GM06990 (cell line): Measurements from ENCODE around the gene AMACR.

Source experiments
- DNase-seq: peaks from one replicate; pipeline ENCODE4 v3.0.0-alpha.2; 2011; ENCODE audit not compliant: insufficient read length; ENCODE audit errors: extremely low read depth
- H3K27me3 ChIP-seq: replicated peaks from 2 replicates; pipeline ENCODE4 v1.6.0; 2011; ENCODE audit warnings: low read length; ENCODE audit not compliant: control insufficient read depth, insufficient read depth
- H3K36me3 ChIP-seq: 2 replicates; pipeline ENCODE4 v1.5.1; 2011; ENCODE audit warnings: low read length; ENCODE audit not compliant: control insufficient read depth, insufficient read depth
- H3K4me3 ChIP-seq: replicated peaks from 2 replicates; pipeline ENCODE4 v1.5.1; 2011; ENCODE audit warnings: low read depth, mild to moderate bottlenecking, control low read depth, low read length
- CTCF ChIP-seq: IDR thresholded peaks from 2 replicates; pipeline ENCODE4 v1.5.1; 2011; ENCODE audit warnings: low read length, control low read depth, mild to moderate bottlenecking, inconsistent platforms; ENCODE audit not compliant: insufficient read depth, poor library complexity, severe bottlenecking

The AMACR gene

GRCh38 chr5:34040472-34040871, 32.6 kb upstream of the AMACR start:
- no peaks in the 10 kb centered on the region for H3K27me3 ChIP-seq
- no peak for DNase-seq
- no peak overlapping the region for H3K4me3 ChIP-seq
- TF ChIP-seq CTCF, result no peak
- no peaks in the 10 kb centered on the region for H3K36me3 ChIP-seq

GRCh38 chr5:34039398-34040157, 31.7 kb upstream of the AMACR start:
- no peak overlapping the region for H3K4me3 ChIP-seq
- no peaks in the 10 kb centered on the region for H3K27me3 ChIP-seq
- TF ChIP-seq CTCF, result no peak
- H3K36me3 ChIP-seq, result no peaks in the 10 kb centered on the region
- DNase-seq, result no peak

GRCh38 chr5:34038838-34039237, 31.0 kb upstream of the AMACR start:
- no peaks in the 10 kb centered on the region for H3K36me3 ChIP-seq
- no peak overlapping the region for H3K4me3 ChIP-seq
- no peaks in the 10 kb centered on the region for H3K27me3 ChIP-seq
- no peak for TF ChIP-seq CTCF
- DNase-seq, result no peak

GRCh38 chr5:34038390-34038789, 30.5 kb upstream of the AMACR start:
- Histone ChIP-seq H3K36me3 (no peaks in the 10 kb centered on the region), H3K4me3 (no peak overlapping the region), H3K27me3 (no peaks in the 10 kb centered on the region)
- no peak for DNase-seq
- TF ChIP-seq CTCF, result no peak

- no peak for TF ChIP-seq CTCF
- H3K4me3 ChIP-seq, result no peak overlapping the region
- H3K36me3 ChIP-seq, result no peaks in the 10 kb centered on the region
- H3K27me3 ChIP-seq, result no peaks in the 10 kb centered on the region
- DNase-seq, result no peak
Measured at GRCh38 chr5:34037726-34038125, 29.9 kb upstream of the AMACR start.

GRCh38 chr5:34035756-34036155, 27.9 kb upstream of the AMACR start:
- H3K27me3 ChIP-seq, result no peaks in the 10 kb centered on the region
- H3K36me3 ChIP-seq, result no peaks in the 10 kb centered on the region
- DNase-seq, result no peak
- H3K4me3 ChIP-seq, result no peak overlapping the region
- no peak for TF ChIP-seq CTCF
